Measurements from ENCODE around the gene CERS5.

CERS5 gene

GRCh38 chr12:50200552-50201273 lies 33.5 kb upstream of the CERS5 start:
- TF ChIP-seq POU2F2 (IDR thresholded peaks at IDR 0.05; ENCODE audit: low read depth, low read length), result no peak
- TF ChIP-seq SPI1 (IDR thresholded peaks at IDR 0.05; ENCODE audit: low read depth, low read length), result no peak
- TF ChIP-seq POLR2AphosphoS5 (IDR thresholded peaks at IDR 0.05; ENCODE audit: low read depth, low read length), result no peak
- no peak for TF ChIP-seq PAX5 (IDR thresholded peaks at IDR 0.05; ENCODE audit: insufficient read depth, low read length, severe bottlenecking)
- no peak for TF ChIP-seq TAF1 (IDR thresholded peaks at IDR 0.05; ENCODE audit: low read depth, low read length)
- no peak for TF ChIP-seq POLR2A (IDR thresholded peaks at IDR 0.05; ENCODE audit: low read depth, low read length)
- DNase-seq (ENCODE audit: insufficient read length, low spot score) (no peak), FAIRE-seq (no peak)

GRCh38 chr12:50198829-50199228 lies 31.7 kb upstream of the CERS5 start:
- FAIRE-seq (no peak), DNase-seq (ENCODE audit: insufficient read length, low spot score) (no peak)
- TF ChIP-seq PAX5 (IDR thresholded peaks at IDR 0.05; ENCODE audit: insufficient read depth, low read length, severe bottlenecking) (no peak), POLR2A (IDR thresholded peaks at IDR 0.05; ENCODE audit: low read depth, low read length) (no peak), POLR2AphosphoS5 (IDR thresholded peaks at IDR 0.05; ENCODE audit: low read depth, low read length) (no peak), POU2F2 (IDR thresholded peaks at IDR 0.05; ENCODE audit: low read depth, low read length) (no peak), SPI1 (IDR thresholded peaks at IDR 0.05; ENCODE audit: low read depth, low read length) (no peak), TAF1 (IDR thresholded peaks at IDR 0.05; ENCODE audit: low read depth, low read length) (no peak)

- no peak for DNase-seq (ENCODE audit: insufficient read length, low spot score)
- TF ChIP-seq POU2F2 (IDR thresholded peaks at IDR 0.05; ENCODE audit: low read depth, low read length) (no peak), POLR2AphosphoS5 (IDR thresholded peaks at IDR 0.05; ENCODE audit: low read depth, low read length) (no peak), POLR2A (IDR thresholded peaks at IDR 0.05; ENCODE audit: low read depth, low read length) (no peak), PAX5 (IDR thresholded peaks at IDR 0.05; ENCODE audit: insufficient read depth, low read length, severe bottlenecking) (no peak)
- no peak for FAIRE-seq
Measured at GRCh38 chr12:50197297-50197727, 30.1 kb upstream of the CERS5 start.

- DNase-seq (ENCODE audit: insufficient read length, low spot score) (no peak), FAIRE-seq (no peak)
- no peak for TF ChIP-seq POLR2A (IDR thresholded peaks at IDR 0.05; ENCODE audit: low read depth, low read length)
- no peak for TF ChIP-seq SPI1 (IDR thresholded peaks at IDR 0.05; ENCODE audit: low read depth, low read length)
- no peak for TF ChIP-seq POU2F2 (IDR thresholded peaks at IDR 0.05; ENCODE audit: low read depth, low read length)
- no peak for TF ChIP-seq PAX5 (IDR thresholded peaks at IDR 0.05; ENCODE audit: insufficient read depth, low read length, severe bottlenecking)
- no peak for TF ChIP-seq POLR2AphosphoS5 (IDR thresholded peaks at IDR 0.05; ENCODE audit: low read depth, low read length)
- no peak for TF ChIP-seq TAF1 (IDR thresholded peaks at IDR 0.05; ENCODE audit: low read depth, low read length)
Measured at GRCh38 chr12:50196537-50196936, 29.4 kb upstream of the CERS5 start.

- FAIRE-seq (no peak), DNase-seq (ENCODE audit: insufficient read length, low spot score) (no peak)
Measured at GRCh38 chr12:50195832-50196231, 28.7 kb upstream of the CERS5 start.

GRCh38 chr12:50192908-50193307 lies 25.7 kb upstream of the CERS5 start:
- DNase-seq (ENCODE audit: insufficient read length, low spot score) (no peak), FAIRE-seq (no peak)
- TF ChIP-seq PAX5 (IDR thresholded peaks at IDR 0.05; ENCODE audit: insufficient read depth, low read length, severe bottlenecking) (no peak), POLR2A (IDR thresholded peaks at IDR 0.05; ENCODE audit: low read depth, low read length) (no peak), SPI1 (IDR thresholded peaks at IDR 0.05; ENCODE audit: low read depth, low read length) (no peak), TAF1 (IDR thresholded peaks at IDR 0.05; ENCODE audit: low read depth, low read length) (no peak), POLR2AphosphoS5 (IDR thresholded peaks at IDR 0.05; ENCODE audit: low read depth, low read length) (no peak), POU2F2 (IDR thresholded peaks at IDR 0.05; ENCODE audit: low read depth, low read length) (no peak)

More at GRCh38 chr12:50195832-50196231, 28.7 kb upstream of the CERS5 start:
- TF ChIP-seq TAF1 (IDR thresholded peaks at IDR 0.05; ENCODE audit: low read depth, low read length) (no peak), POLR2A (IDR thresholded peaks at IDR 0.05; ENCODE audit: low read depth, low read length) (no peak)

GRCh38 chr12:50192236-50192635 lies 25.1 kb upstream of the CERS5 start:
- FAIRE-seq, result no peak
- TF ChIP-seq PAX5 (IDR thresholded peaks at IDR 0.05; ENCODE audit: insufficient read depth, low read length, severe bottlenecking), result no peak
- no peak for TF ChIP-seq TAF1 (IDR thresholded peaks at IDR 0.05; ENCODE audit: low read depth, low read length)
- TF ChIP-seq POLR2A (IDR thresholded peaks at IDR 0.05; ENCODE audit: low read depth, low read length), result no peak
- TF ChIP-seq SPI1 (IDR thresholded peaks at IDR 0.05; ENCODE audit: low read depth, low read length), result no peak
- no peak for TF ChIP-seq POLR2AphosphoS5 (IDR thresholded peaks at IDR 0.05; ENCODE audit: low read depth, low read length)
- TF ChIP-seq POU2F2 (IDR thresholded peaks at IDR 0.05; ENCODE audit: low read depth, low read length), result no peak
- no peak for DNase-seq (ENCODE audit: insufficient read length, low spot score)

GRCh38 chr12:50190859-50191258 lies 23.7 kb upstream of the CERS5 start:
- TF ChIP-seq POLR2A (IDR thresholded peaks at IDR 0.05; ENCODE audit: low read depth, low read length) (no peak), SPI1 (IDR thresholded peaks at IDR 0.05; ENCODE audit: low read depth, low read length) (no peak), POLR2AphosphoS5 (IDR thresholded peaks at IDR 0.05; ENCODE audit: low read depth, low read length) (no peak), PAX5 (IDR thresholded peaks at IDR 0.05; ENCODE audit: insufficient read depth, low read length, severe bottlenecking) (no peak), TAF1 (IDR thresholded peaks at IDR 0.05; ENCODE audit: low read depth, low read length) (no peak), POU2F2 (IDR thresholded peaks at IDR 0.05; ENCODE audit: low read depth, low read length) (no peak)
- no peak for DNase-seq (ENCODE audit: insufficient read length, low spot score)
- no peak for FAIRE-seq

- no peak for TF ChIP-seq SPI1 (IDR thresholded peaks at IDR 0.05; ENCODE audit: low read depth, low read length)
- no peak for TF ChIP-seq POLR2AphosphoS5 (IDR thresholded peaks at IDR 0.05; ENCODE audit: low read depth, low read length)
- TF ChIP-seq PAX5 (IDR thresholded peaks at IDR 0.05; ENCODE audit: insufficient read depth, low read length, severe bottlenecking), result no peak
- peak; percentile 51 for FAIRE-seq
- DNase-seq (ENCODE audit: insufficient read length, low spot score), result no peak
Measured at GRCh38 chr12:50188875-50189575, 21.9 kb upstream of the CERS5 start.

Data from GM12891 (cell line).